KMS-11 (cell line): ENCODE measurements around the gene ADRB1.
A peak's percentile ranks its signal among the peaks of the same experiment; 100 is the strongest.

Source experiments
- H2AFZ ChIP-seq: fragments of 200-600 bp; sonication (generic); 2 replicates; pipeline ENCODE4 v1.6.1; 2016; ENCODE audit warnings: antibody characterized with exemption, mixed run types, low read depth
- H3K27ac ChIP-seq: fragments of 200-600 bp; sonication (generic); 2 replicates; pipeline ENCODE4 v1.6.1; 2016; ENCODE audit warnings: mild to moderate bottlenecking, mixed run types
- H3K27me3 ChIP-seq: fragments of 200-600 bp; sonication (generic); 2 replicates; pipeline ENCODE4 v1.6.1; 2017; ENCODE audit warnings: mild to moderate bottlenecking, low read depth, mixed run types, moderate library complexity; ENCODE audit not compliant: insufficient read depth
- H3K36me3 ChIP-seq: fragments of 200-600 bp; sonication (generic); 2 replicates; pipeline ENCODE4 v1.6.1; 2017; ENCODE audit warnings: mild to moderate bottlenecking, mixed run types; ENCODE audit not compliant: insufficient read depth
- H3K4me1 ChIP-seq: fragments of 200-600 bp; sonication (generic); 2 replicates; pipeline ENCODE4 v1.6.1; 2016; ENCODE audit warnings: mild to moderate bottlenecking, low read depth, mixed run types; ENCODE audit not compliant: poor library complexity, severe bottlenecking
- H3K4me2 ChIP-seq: fragments of 200-600 bp; sonication (generic); 2 replicates; pipeline ENCODE4 v1.7.0; 2016; ENCODE audit warnings: mild to moderate bottlenecking, mixed run types
- H3K4me3 ChIP-seq: fragments of 200-600 bp; sonication (generic); IDR thresholded peaks from 2 replicates; pipeline ENCODE4 v1.6.1; 2017; ENCODE audit warnings: low read depth, low read length, mixed read lengths; ENCODE audit not compliant: insufficient read depth
- H3K79me2 ChIP-seq: fragments of 200-600 bp; sonication (generic); 2 replicates; pipeline ENCODE4 v1.6.1; 2016; ENCODE audit warnings: low read depth, mixed run types; ENCODE audit not compliant: insufficient read depth
- H3K9ac ChIP-seq: fragments of 200-600 bp; sonication (generic); 2 replicates; pipeline ENCODE4 v1.6.1; 2016; ENCODE audit warnings: mild to moderate bottlenecking, mixed run types
- H4K20me1 ChIP-seq: fragments of 200-600 bp; sonication (generic); 2 replicates; pipeline ENCODE4 v1.6.1; 2016; ENCODE audit warnings: mild to moderate bottlenecking, mixed run types; ENCODE audit not compliant: insufficient read depth
- CTCF ChIP-seq: fragments of 200-600 bp; sonication (generic); conservative IDR thresholded peaks from 2 replicates; pipeline ENCODE4 v1.6.1; 2017; ENCODE audit warnings: low read depth, mild to moderate bottlenecking, antibody characterized with exemption, low read length, moderate library complexity, mixed read lengths

Gene ADRB1

GRCh38 chr10:114024876-114025610 is 18.6 kb upstream of the ADRB1 start:
- no peak overlapping the region for H3K4me3 ChIP-seq
- no peak for TF ChIP-seq CTCF
- no peaks in the 10 kb centered on the region for H3K36me3 ChIP-seq
- H3K79me2 ChIP-seq: no peaks in the 10 kb centered on the region
- H3K9ac ChIP-seq: no peak overlapping the region
- no peaks in the 10 kb centered on the region for H3K27me3 ChIP-seq
- peak overlapping the region; percentile 10; the same call in 1 of the 2 replicates for H2AFZ ChIP-seq
- peaks cover 10% of the 10 kb centered on the region for H3K4me1 ChIP-seq
- H3K4me2 ChIP-seq: peak overlapping the region; percentile 13; the same call in 1 of the 2 replicates
- H3K27ac ChIP-seq: no peak overlapping the region
- H4K20me1 ChIP-seq: no peaks in the 10 kb centered on the region

GRCh38 chr10:114025611-114026130 is 18.0 kb upstream of the ADRB1 start:
- peak overlapping the region; percentile 13; the same call in 1 of the 2 replicates for H3K4me2 ChIP-seq
- H3K4me1 ChIP-seq: peaks cover 10% of the 10 kb centered on the region
- H3K9ac ChIP-seq: no peak overlapping the region
- H3K27me3 ChIP-seq: no peaks in the 10 kb centered on the region
- no peaks in the 10 kb centered on the region for H3K79me2 ChIP-seq
- H3K36me3 ChIP-seq: no peaks in the 10 kb centered on the region
- no peak overlapping the region for H3K4me3 ChIP-seq
- TF ChIP-seq CTCF: no peak
- H2AFZ ChIP-seq: no peak overlapping the region
- no peaks in the 10 kb centered on the region for H4K20me1 ChIP-seq
- H3K27ac ChIP-seq: no peak overlapping the region

- H3K4me2 ChIP-seq: no peak overlapping the region
- no peaks in the 10 kb centered on the region for H3K36me3 ChIP-seq
- H3K4me3 ChIP-seq: no peak overlapping the region
- no peaks in the 10 kb centered on the region for H3K79me2 ChIP-seq
- no peak overlapping the region for H2AFZ ChIP-seq
- peaks cover 10% of the 10 kb centered on the region for H3K4me1 ChIP-seq
- no peak overlapping the region for H3K27ac ChIP-seq
- H3K9ac ChIP-seq: no peak overlapping the region
- H4K20me1 ChIP-seq: no peaks in the 10 kb centered on the region
- TF ChIP-seq CTCF: no peak
- H3K27me3 ChIP-seq: no peaks in the 10 kb centered on the region
Observed at GRCh38 chr10:114026189-114027040, 17.3 kb upstream of the ADRB1 start.

GRCh38 chr10:114027041-114027394 is 16.6 kb upstream of the ADRB1 start:
- Histone ChIP-seq H3K79me2 (no peaks in the 10 kb centered on the region), H3K36me3 (no peaks in the 10 kb centered on the region), H3K27me3 (no peaks in the 10 kb centered on the region), H3K4me1 (peaks cover 10% of the 10 kb centered on the region), H3K4me2 (no peak overlapping the region), H3K4me3 (no peak overlapping the region), H4K20me1 (no peaks in the 10 kb centered on the region), H3K27ac (no peak overlapping the region), H2AFZ (no peak overlapping the region), H3K9ac (no peak overlapping the region)
- TF ChIP-seq CTCF: no peak
